HepG2 (cell line): ENCODE measurements around the gene C14orf180. TPM values are rescaled to one million over a fixed set of nuclear protein-coding genes. Genes with fewer than 3 reads are reported as not detected.

Source experiments
- ATAC-seq: fragments of 200-7000 bp; cut with Tn5 transposase; 3 replicates; pipeline ENCODE4 v1.9.1; 2020; ENCODE audit warnings: mild to moderate bottlenecking, moderate library complexity
- BruUV-seq: library from RNA; stranded (reverse); fragments of 400-500 nt; replicated peaks from 2 replicates; lab custom pipeline; 2021; lab: Mats Ljungman, UMichigan
- CTCF ChIA-PET: fragments of 300-600 bp; formaldehyde crosslinking; extraction: SDS; loops from one replicate; lab custom pipeline; 2021; ENCODE audit warnings: low total read pairs, inconsistent platforms, low intra/inter-chr PET ratio; lab: Yijun Ruan, JAX
- POLR2A ChIA-PET: fragments of 350-600 bp; sonication (Branson Sonifier 250); formaldehyde crosslinking; loops from one replicate; lab custom pipeline; 2020; ENCODE audit warnings: antibody characterized with exemption, inconsistent platforms; lab: Yijun Ruan, JAX
- DNase-seq: peaks from one replicate; pipeline ENCODE4 v3.0.0-alpha.2; 2015; ENCODE audit warnings: low spot score
- FAIRE-seq: peaks from 3 replicates; lab custom pipeline; 2011; peaks lifted over from hg19 to GRCh38; lab: Jason Lieb, UNC
- H2AFZ ChIP-seq: one replicate; pipeline ENCODE4 v1.6.1; 2011; ENCODE audit warnings: low read length, inconsistent platforms
- H3K27ac ChIP-seq: fragments of 300-600 bp; 3 replicates; pipeline ENCODE4 v1.8.0; 2011; ENCODE audit warnings: mixed run types, mild to moderate bottlenecking, mixed read lengths, low read length, inconsistent platforms; ENCODE audit not compliant: insufficient read depth; ENCODE audit errors: extremely low read length
- H3K27me3 ChIP-seq, 2 experiments: fragments of 200-600 bp in 1 of 2; 2 replicates in 1 of 2; 3 replicates in 1 of 2; pipeline versions ENCODE4 v1.6.0 to v1.8.0; 2011; ENCODE audit warnings: low read length in 2 of 2, mild to moderate bottlenecking in 2 of 2, moderate library complexity in 2 of 2, inconsistent platforms in 1 of 2; ENCODE audit not compliant: insufficient read depth in 2 of 2, control insufficient read depth in 1 of 2
- H3K36me3 ChIP-seq, 2 experiments: fragments of 200-600 bp in 1 of 2; replicated peaks in 1 of 2; 2 replicates in 1 of 2; 3 replicates in 1 of 2; pipeline versions ENCODE4 v1.5.1 to v1.8.0; 2011; ENCODE audit warnings: low read length in 2 of 2, inconsistent platforms in 1 of 2; ENCODE audit not compliant: insufficient read depth in 2 of 2, control insufficient read depth in 1 of 2
- H3K4me1 ChIP-seq: 2 replicates; pipeline ENCODE4 v1.5.1; 2012; ENCODE audit warnings: low read length, inconsistent platforms; ENCODE audit not compliant: insufficient read depth
- H3K4me2 ChIP-seq: 2 replicates; pipeline ENCODE4 v1.6.0; 2011; ENCODE audit warnings: low read depth, low read length, inconsistent platforms
- H3K4me3 ChIP-seq, 3 experiments: fragments of 200-600 bp in 1 of 3; sonication (generic), shearing (Covaris generic) in 1 of 3; replicated peaks in 1 of 3; 2 replicates each; pipeline ENCODE4 v1.5.1; 2011 to 2016; ENCODE audit warnings: low read length in 3 of 3, inconsistent platforms in 2 of 3, low read depth in 2 of 3, mild to moderate bottlenecking in 2 of 3, control low read depth in 1 of 3, mixed read lengths in 1 of 3; ENCODE audit not compliant: insufficient read depth in 1 of 3
- H3K79me2 ChIP-seq: one replicate; pipeline ENCODE4 v1.6.1; 2011; ENCODE audit warnings: low read length, inconsistent platforms; ENCODE audit not compliant: insufficient read depth
- H3K9ac ChIP-seq: 2 replicates; pipeline ENCODE4 v1.6.0; 2011; ENCODE audit warnings: mild to moderate bottlenecking, low read depth, low read length, inconsistent platforms; ENCODE audit not compliant: insufficient read depth
- H3K9me3 ChIP-seq: 2 replicates; pipeline ENCODE4 v1.5.1; 2012; ENCODE audit warnings: mild to moderate bottlenecking, low read length
- H4K20me1 ChIP-seq: 2 replicates; pipeline ENCODE4 v1.6.0; 2011; ENCODE audit warnings: inconsistent platforms, mild to moderate bottlenecking, low read length, moderate library complexity; ENCODE audit not compliant: insufficient read depth
- MTA3 ChIP-seq: sonication (generic); formaldehyde crosslinking; IDR thresholded peaks from 2 replicates; pipeline ENCODE4 v1.4.0; 2020; ENCODE audit warnings: missing genetic modification reagents
- REST ChIP-seq, 2 experiments: IDR thresholded peaks; 2 replicates each; pipeline ENCODE4 v1.6.1; 2011 to 2012; ENCODE audit warnings: low read length in 2 of 2, borderline replicate concordance in 1 of 2, low read depth in 1 of 2, mild to moderate bottlenecking in 1 of 2, moderate library complexity in 1 of 2
- SALL2 ChIP-seq: sonication (generic); formaldehyde crosslinking; IDR thresholded peaks from 2 replicates; pipeline ENCODE4 v1.8.1; 2023; ENCODE audit warnings: mild to moderate bottlenecking, missing genetic modification reagents, inconsistent platforms
- SIN3A ChIP-seq: IDR thresholded peaks from 2 replicates; pipeline ENCODE4 v1.6.1; 2011; ENCODE audit warnings: low read depth, mild to moderate bottlenecking, control low read depth, low read length, borderline replicate concordance
- ZKSCAN1 ChIP-seq: fragments of 150-350 bp; IDR thresholded peaks from 2 replicates; pipeline ENCODE4 v1.6.1; 2014; ENCODE audit warnings: low read length
- ZNF562 ChIP-seq: sonication (generic); formaldehyde crosslinking; IDR thresholded peaks from 2 replicates; pipeline ENCODE4 v1.8.0; 2022; ENCODE audit warnings: missing genetic modification reagents, borderline replicate concordance
- ZNF639 ChIP-seq: conservative IDR thresholded peaks from 2 replicates; pipeline ENCODE4 v1.6.1; 2018; ENCODE audit warnings: missing genetic modification reagents
- WGBS: methylation state at CpG from one replicate; pipeline ENCODE4 v1.1.6; 2017; ENCODE audit warnings: low lambda C conversion rate; 5-methylcytosine and 5-hydroxymethylcytosine counted together
- in situ Hi-C: cut with HindIII; loops from 2 replicates; pipeline ENCODE4 v1.10.0; 2017; ENCODE audit warnings: low pct_unique_long_range_greater_than_20kb; ENCODE audit not compliant: extremely low pct_ligation_motif_present
- intact Hi-C: fragments of 100-400 bp; cut with micrococcal nuclease; formaldehyde crosslinking; loops from one replicate; pipeline ENCODE4 v1.10.0; 2022; ENCODE audit not compliant: unreplicated experiment
- polyA plus RNA-seq, 8 experiments: library from polyadenylated mRNA; depleted of rRNA in 3 of 8; stranded (reverse) in 7 of 8; unstranded in 1 of 8; fragments of >200 nt; fragmentation: Illumina TruSeq in 4 of 8; extraction: Trizol in 4 of 8; gene quantifications; 2 replicates each; pipeline versions ENCODE4 v1.2.1 to v1.2.3, GENCODE V29; 2011 to 2016; ENCODE audit warnings: low read depth in 4 of 8, missing spikeins in 1 of 8, mixed read lengths in 1 of 8; ENCODE audit not compliant: insufficient read depth in 1 of 8
- total RNA-seq, 5 experiments: library from RNA; depleted of rRNA; stranded (reverse); fragments of >200 nt; fragmentation: Illumina TruSeq; extraction: Trizol; gene quantifications; 2 replicates each; pipeline ENCODE4 v1.2.3, GENCODE V29; 2016; ENCODE audit warnings: low read depth in 1 of 5
- TF ChIP-seq, protein P1 (sequence below): sonication (generic); formaldehyde crosslinking; IDR thresholded peaks from 2 replicates; pipeline ENCODE4 v1.4.0; 2020; ENCODE audit warnings: mild to moderate bottlenecking, low read depth, missing genetic modification reagents

Gene C14orf180
- total and polyA plus RNA-seq, 2 of the 13 experiments (the other 11 are each of a cell fraction or from before 2014, with no cell fraction given): not detected

GRCh38 chr14:104532191-104532555, 47.4 kb upstream of the C14orf180 start:
- CTCF ChIA-PET: no interaction called here
- no peak overlapping the region for H3K4me2 ChIP-seq
- BruUV-seq: no TSS peak
- intact Hi-C loops: no loop called here
- WGBS: 0% methylated on average over 3 of the region's 3 CpGs
- TF ChIP-seq SIN3A: no peak
- H4K20me1 ChIP-seq: no peaks in the 10 kb centered on the region
- H3K9me3 ChIP-seq: peaks cover 20% of the 10 kb centered on the region
- peaks cover 0 to 13% of the 10 kb centered on the region in 2 experiments; a peak in 2 of 5 replicates for H3K27me3 ChIP-seq
- H3K27ac ChIP-seq: no peak overlapping the region
- POLR2A ChIA-PET: no interaction called here
- in situ Hi-C loops: no loop called here
- H2AFZ ChIP-seq: no peak overlapping the region
- H3K36me3 ChIP-seq: no peaks in the 10 kb centered on the region
- ATAC-seq (no peak), DNase-seq (no peak), FAIRE-seq (no peak)
- no peak overlapping the region for H3K4me3 ChIP-seq
- H3K9ac ChIP-seq: no peak overlapping the region
- H3K79me2 ChIP-seq: no peaks in the 10 kb centered on the region
- H3K4me1 ChIP-seq: no peaks in the 10 kb centered on the region

DNA sequence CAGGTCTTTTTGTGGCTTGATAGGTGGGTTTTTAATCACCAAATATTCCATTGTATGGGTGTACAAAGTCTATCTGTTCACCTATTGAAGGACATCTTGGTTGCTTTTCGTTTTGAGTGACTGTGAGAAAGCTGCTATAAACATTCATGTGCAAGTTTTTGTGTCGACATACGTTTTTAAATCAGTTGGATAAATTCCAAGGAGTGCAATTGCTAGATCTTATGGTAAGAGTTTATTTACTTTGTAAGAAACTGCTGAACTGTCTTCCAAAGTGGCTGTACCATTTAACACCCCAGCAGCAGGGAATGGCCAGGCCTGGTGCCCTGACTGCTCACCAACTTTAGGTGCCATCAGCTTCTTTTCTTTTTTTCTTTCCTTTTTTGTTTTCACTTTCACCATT, 45.5 kb upstream of the C14orf180 start:
- H3K4me3 ChIP-seq: no peak overlapping the region
- H3K9ac ChIP-seq: no peak overlapping the region
- no TSS peak for BruUV-seq
- no peak overlapping the region for H2AFZ ChIP-seq
- POLR2A ChIA-PET: no interaction called here
- 0 out of 2 replicates have a peak, but pooled peaks cover 6% of the 10 kb centered on the region for H3K9me3 ChIP-seq
- no peak for FAIRE-seq
- H3K36me3 ChIP-seq: no peaks in the 10 kb centered on the region
- no peak for TF ChIP-seq SALL2
- TF ChIP-seq REST (IDR thresholded peaks at IDR 0.05; ENCODE audit: borderline replicate concordance in 1 of 2, low read depth in 1 of 2, low read length in 2 of 2): no peak
- TF ChIP-seq ZNF562 (CRISPR knock-in tag): no peak
- TF ChIP-seq, protein P1, sequence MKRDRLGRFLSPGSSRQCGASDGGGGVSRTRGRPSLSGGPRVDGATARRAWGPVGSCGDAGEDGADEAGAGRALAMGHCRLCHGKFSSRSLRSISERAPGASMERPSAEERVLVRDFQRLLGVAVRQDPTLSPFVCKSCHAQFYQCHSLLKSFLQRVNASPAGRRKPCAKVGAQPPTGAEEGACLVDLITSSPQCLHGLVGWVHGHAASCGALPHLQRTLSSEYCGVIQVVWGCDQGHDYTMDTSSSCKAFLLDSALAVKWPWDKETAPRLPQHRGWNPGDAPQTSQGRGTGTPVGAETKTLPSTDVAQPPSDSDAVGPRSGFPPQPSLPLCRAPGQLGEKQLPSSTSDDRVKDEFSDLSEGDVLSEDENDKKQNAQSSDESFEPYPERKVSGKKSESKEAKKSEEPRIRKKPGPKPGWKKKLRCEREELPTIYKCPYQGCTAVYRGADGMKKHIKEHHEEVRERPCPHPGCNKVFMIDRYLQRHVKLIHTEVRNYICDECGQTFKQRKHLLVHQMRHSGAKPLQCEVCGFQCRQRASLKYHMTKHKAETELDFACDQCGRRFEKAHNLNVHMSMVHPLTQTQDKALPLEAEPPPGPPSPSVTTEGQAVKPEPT (CRISPR knock-in tag): no peak
- TF ChIP-seq MTA3 (CRISPR knock-in tag): no peak
- TF ChIP-seq ZNF639: no peak
- no peak for TF ChIP-seq ZKSCAN1
- TF ChIP-seq, all 625 proteins: peak for 0
- ATAC-seq (no peak), DNase-seq (no peak)
- Histone ChIP-seq H3K4me2 (no peak overlapping the region), H3K4me1 (no peaks in the 10 kb centered on the region), H3K79me2 (no peaks in the 10 kb centered on the region), H3K27me3 (peaks cover 0 to 13% of the 10 kb centered on the region in 2 experiments; a peak in 2 of 5 replicates), H4K20me1 (no peaks in the 10 kb centered on the region), H3K27ac (no peak overlapping the region)
- in situ Hi-C loops (no loop called here), intact Hi-C loops (no loop called here)
- CTCF ChIA-PET: no interaction called here
- WGBS: 3% methylated on average over 3 of the region's 3 CpGs
